ENCODE measurements around the gene PHIP.

PHIP gene

GRCh38 chr6:79010422-79010821 lies 67.6 kb downstream of the PHIP start:
- TF ChIP-seq CTCF (IDR thresholded peaks at IDR 0.05; ENCODE audit: low read depth, low read length) = no peak
- no peak for DNase-seq (ENCODE audit: extremely low read depth, low read depth)

DNA sequence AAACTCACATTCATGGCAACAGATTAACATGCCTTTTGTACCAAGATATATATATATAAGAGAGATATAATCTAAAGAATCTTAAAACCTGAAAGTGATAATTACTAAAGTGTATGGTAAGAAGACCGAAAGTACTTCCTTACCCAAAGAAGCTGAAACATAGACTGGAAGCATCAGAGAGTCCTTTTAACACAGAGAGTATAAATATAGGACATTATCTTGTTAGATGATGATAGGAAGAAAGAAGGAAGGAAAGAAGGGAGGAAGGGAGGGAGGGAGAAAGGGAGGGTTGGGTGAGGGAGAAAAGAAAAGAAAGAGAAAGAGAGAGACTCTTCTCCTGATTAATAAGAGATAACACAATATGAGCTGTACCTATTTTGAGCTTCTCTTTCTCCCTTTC lies 68.2 kb downstream of the PHIP start:
- no peak for TF ChIP-seq CTCF (IDR thresholded peaks at IDR 0.05; ENCODE audit: low read depth, low read length)
- DNase-seq (ENCODE audit: extremely low read depth, low read depth) = no peak

DNA sequence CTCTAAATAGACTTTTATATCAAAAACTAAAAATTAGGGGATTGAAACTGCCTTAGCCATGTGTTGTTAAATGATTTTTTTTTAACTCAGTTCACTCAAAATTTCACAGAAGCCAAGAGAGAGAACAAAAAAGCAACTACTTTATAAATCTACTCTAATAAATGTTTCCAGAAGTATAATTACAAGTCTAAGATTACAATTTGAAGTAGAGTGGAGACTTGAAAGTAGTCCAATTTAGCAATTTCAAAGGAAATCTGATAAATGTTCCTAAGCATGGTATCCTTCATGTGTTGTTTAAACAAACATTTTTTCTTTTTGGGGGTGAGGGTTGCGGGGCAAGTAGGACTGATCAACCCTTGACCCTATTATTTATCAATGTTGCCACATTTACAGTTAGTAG lies 72.6 kb downstream of the PHIP start:
- TF ChIP-seq CTCF (IDR thresholded peaks at IDR 0.05; ENCODE audit: low read depth, low read length) = no peak
- DNase-seq (ENCODE audit: extremely low read depth, low read depth) = no peak

DNA sequence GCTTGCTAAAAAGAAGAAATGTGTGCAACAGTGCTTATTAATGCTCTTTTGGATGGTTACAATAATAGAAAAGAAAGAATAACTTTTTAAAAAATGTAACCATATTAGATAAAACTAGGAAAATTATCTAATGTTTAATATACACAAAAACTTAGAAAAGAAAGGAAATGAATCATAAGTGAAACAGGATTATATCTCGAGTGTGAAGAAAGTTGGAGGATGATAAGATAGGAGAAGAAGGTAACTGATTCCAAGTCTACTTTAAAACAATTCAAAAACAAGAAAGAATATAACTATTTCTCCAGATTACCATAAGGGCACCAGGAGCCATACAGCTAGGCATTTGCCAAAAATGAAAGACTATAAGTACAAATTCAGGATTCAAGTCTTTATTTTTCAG lies 73.0 kb downstream of the PHIP start:
- no peak for DNase-seq (ENCODE audit: extremely low read depth, low read depth)
- no peak for TF ChIP-seq CTCF (IDR thresholded peaks at IDR 0.05; ENCODE audit: low read depth, low read length)

DNA sequence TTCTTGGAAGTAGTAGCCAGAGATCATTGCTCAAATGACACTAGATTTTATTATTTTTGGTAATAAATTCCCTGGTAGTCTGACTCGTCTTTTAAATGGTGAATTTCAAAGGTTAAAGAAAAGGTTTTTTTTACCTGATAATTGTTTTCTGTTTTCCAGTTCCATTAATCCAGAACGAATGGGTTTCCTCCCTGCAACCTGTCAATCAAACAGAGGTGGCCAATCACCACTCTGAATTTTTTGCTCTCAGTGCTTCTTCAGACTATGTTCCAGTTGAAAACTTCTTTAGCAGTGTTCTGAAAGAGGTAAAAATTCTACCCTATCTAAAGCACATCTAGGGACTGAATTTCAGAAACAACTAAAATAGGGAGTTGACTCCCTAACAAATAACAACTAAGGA lies 73.8 kb downstream of the PHIP start:
- no peak for DNase-seq (ENCODE audit: extremely low read depth, low read depth)
- no peak for TF ChIP-seq CTCF (IDR thresholded peaks at IDR 0.05; ENCODE audit: low read depth, low read length)

GRCh38 chr6:79001415-79001814 lies 76.6 kb downstream of the PHIP start:
- no peak for TF ChIP-seq CTCF (IDR thresholded peaks at IDR 0.05; ENCODE audit: low read depth, low read length)
- DNase-seq (ENCODE audit: extremely low read depth, low read depth) = no peak

GRCh38 chr6:78999737-79000136 lies 78.3 kb downstream of the PHIP start:
- DNase-seq (ENCODE audit: extremely low read depth, low read depth) = no peak
- TF ChIP-seq CTCF (IDR thresholded peaks at IDR 0.05; ENCODE audit: low read depth, low read length) = no peak
